Occipital lobe (tissue), 2 donors: ENCODE results near the gene INPP4B. TPM values are rescaled to one million over a fixed set of nuclear protein-coding genes. Genes with fewer than 3 reads are reported as not detected.
"Not testable (repeated sequence)": the region's sequence is repeated elsewhere in the genome, so short reads cannot be mapped to it uniquely, and the experiment has no call there.

Source experiments
- DNase-seq: peaks from one replicate; lab custom pipeline; 2025; lab: John Stamatoyannopoulos, UW
- total RNA-seq: library from RNA; depleted of rRNA; stranded (reverse); fragments of >200 nt; gene quantifications from one replicate; pipeline ENCODE4 v1.2.3, GENCODE V29; 2014

Gene INPP4B
- total RNA-seq, 1 donor from 2014 or later = 6.7 TPM

GRCh38 chr4:142826503-142827241, 19.4 kb downstream of the INPP4B start:
- no peak for DNase-seq

DNA sequence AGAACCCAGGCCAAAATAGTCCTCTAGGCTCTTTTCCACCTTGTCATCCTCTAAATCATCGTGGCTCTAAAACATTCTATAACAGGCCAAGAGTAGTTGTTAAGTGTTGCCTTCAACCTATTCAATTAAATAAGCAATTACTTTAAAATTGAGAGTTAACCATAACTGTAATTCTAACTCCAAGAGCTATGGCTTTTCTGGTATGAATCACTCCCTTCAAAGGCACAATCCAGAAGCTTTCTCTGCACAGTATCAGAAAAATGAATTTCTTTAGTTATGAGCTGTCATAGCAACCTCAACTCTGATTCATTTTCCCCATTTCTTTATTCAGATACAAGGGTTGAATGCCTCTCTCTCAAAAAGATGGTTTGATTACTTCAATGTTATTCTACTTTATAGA, 21.7 kb downstream of the INPP4B start:
- DNase-seq = no peak

- no peak for DNase-seq
Measured at GRCh38 chr4:142823796-142824195, 22.3 kb downstream of the INPP4B start.

DNA sequence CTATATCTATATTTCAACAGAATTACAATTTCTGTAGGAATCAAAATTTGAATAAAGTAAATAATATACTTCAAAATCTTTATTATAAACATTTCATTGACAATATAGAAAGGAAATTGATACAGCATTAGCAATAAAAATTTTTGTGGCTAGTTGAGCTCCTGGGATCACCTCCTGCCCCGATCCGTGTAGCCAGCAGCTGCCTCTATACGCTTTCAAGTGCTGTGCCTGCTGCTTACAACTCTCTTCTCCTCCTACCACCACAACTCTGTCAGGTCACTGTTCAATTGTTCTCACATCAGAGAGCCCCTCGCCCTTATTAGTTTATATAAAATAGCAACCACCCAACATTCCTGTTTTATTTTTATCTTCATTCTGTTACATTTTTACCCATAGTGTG, 27.6 kb downstream of the INPP4B start:
- no peak for DNase-seq

GRCh38 chr4:142818031-142818430, 28.1 kb downstream of the INPP4B start:
- no peak for DNase-seq

DNA sequence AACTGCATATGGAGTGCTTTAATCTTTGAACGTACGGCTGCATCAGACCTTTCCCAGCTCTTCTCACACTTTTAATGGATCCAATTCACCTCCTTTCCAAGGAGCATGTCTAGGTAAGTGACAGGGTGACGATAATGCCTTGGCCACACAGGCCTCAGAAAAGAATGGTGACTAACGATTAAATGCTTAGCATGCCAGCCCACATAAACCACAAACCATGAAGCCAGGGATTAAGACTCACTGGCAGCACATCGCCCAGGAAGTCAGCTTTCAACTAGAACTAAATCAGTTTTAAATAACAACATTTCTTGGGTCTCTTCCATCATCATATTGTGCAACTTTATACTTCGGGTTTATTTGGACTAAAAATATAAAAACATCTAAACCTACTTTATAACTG, 28.7 kb downstream of the INPP4B start:
- no peak for DNase-seq

DNA sequence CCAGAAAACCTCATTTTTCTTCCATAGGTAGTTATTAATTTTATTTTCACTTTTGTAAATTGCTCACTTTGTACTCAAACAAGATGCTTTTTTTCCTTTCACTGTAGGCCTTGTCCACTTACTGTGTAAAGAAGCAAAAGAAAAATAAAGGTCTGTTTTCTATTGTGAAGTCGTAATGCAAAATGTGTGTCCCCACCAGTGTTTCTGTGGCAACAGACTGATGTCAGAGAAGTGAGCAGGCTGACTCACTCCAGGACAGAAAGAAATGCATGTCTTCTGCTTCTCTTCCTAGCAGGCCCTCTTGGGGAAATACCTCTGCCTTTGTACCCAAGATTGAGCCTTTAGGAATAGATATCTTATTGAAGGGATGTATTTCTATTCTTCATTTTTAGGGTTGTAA, 30.3 kb downstream of the INPP4B start:
- DNase-seq = no peak

GRCh38 chr4:142813388-142813787, 32.7 kb downstream of the INPP4B start:
- DNase-seq = no peak

DNA sequence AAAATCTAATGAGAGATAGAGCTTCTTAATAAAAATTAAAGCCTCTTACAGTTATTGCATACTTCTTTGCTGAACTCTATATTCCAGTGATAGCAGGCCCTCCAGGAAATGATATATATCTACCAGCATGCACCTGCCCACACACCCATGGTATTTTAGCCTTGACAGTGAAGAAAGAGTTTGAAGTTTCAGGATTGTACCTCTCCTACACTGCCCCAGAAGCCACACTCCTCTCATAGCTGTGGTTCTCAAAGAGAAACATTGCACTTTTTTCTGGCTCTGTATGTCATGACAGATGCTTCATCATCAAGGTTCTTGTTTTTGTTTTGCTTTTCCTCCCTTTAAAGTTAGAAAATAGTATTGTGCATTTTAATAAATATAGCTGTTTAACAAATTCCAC, 34.0 kb downstream of the INPP4B start:
- no peak for DNase-seq

- no peak for DNase-seq
Measured at GRCh38 chr4:142811034-142811433, 35.1 kb downstream of the INPP4B start.

DNA sequence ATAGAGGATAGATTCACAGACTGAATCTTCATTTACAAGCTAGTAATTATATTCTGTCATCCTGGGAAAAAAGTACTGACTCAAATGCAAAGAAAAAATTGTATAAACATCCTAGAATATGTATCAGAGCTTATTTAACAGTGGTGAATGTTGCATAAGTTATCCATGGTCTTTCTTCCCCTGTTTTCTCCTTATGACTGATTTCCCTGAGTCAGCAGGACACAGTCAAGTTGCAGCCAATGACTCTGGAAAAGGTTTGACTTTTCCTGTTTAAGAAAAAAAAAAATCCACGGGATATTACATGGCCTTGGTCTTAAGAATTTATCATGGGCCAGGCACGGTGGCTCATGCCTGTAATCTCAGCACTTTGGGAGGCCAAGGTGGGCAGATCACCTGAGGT, 36.5 kb downstream of the INPP4B start:
- no peak for DNase-seq

GRCh38 chr4:142803879-142804278, 42.2 kb downstream of the INPP4B start:
- not testable (repeated sequence) for DNase-seq

DNA sequence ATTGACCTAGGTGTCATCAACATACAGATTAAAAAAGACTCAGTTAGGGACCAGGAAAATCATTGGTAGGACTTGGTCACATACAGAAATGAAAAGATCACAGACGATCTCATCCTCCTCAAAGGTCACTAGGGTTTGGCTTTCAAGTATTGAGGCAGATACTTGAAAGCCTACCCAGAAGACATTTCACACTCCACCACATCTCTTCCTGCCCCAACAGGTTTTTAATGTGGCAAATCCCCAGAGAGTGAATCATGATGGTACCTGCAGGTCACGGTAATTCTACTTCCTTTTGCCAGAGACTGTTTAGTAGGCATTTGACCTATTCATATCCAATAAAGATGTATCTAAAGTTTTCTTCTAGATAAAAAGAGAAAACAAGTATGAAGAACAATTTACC, 44.1 kb downstream of the INPP4B start:
- no peak for DNase-seq

GRCh38 chr4:142781114-142781513, 65.0 kb downstream of the INPP4B start:
- DNase-seq = no peak

DNA sequence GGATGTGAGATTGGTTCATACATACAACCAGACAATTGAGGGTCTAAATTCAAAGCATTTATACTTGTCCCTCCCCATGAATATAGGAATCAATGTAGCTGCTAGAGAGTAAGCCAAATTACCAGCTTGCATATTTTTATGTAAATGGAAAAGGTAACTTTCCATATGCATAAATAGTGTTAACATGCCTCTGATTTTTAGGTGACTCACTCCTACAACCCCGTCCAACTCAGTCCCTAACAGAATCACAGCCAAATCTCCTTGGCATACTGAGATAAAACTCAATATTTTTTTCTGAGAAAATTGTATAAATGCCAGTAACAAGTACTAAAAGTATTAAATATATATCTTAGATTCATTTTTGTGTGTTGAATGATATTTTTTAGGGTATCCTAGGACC, 67.2 kb downstream of the INPP4B start:
- no peak for DNase-seq

DNA sequence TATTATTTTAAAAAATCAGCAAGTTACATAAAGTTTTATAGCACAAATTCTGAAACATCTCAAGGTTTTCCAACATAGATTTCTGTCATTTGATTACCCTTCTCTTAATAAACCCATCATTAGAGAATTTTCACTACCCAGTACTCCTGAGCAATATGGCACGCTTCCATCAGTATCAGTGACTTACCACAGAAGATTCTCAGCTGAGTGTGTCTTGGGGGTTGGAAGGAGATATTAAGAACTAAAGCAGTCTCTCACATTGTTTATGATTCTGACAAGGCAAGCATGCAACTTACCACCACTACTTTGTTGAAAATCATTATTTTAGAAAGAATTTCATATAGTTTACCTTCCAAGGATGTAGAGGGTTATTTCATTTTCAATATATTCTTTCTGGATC, 67.7 kb downstream of the INPP4B start:
- no peak for DNase-seq

- no peak for DNase-seq
Measured at GRCh38 chr4:142777045-142777743, 68.9 kb downstream of the INPP4B start.

DNA sequence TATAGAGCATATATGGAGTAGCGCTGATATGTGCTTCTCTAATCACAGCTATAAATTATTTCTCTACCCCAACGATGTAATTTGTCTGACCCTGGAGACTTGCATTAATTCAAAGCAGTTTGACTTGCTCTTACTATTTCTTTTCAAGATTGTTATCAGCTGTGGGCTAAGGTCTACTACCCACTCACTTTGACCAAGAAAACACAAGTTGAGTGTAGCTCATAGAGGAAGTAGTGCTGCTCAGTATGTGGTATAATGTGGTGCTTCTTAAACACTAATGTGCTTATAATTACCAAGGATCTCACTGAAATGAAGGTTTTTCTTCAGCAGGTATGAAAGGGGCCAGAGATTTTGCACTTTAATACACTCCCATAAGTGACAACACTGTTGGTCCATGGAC, 70.1 kb downstream of the INPP4B start:
- no peak for DNase-seq

- DNase-seq = no peak
Measured at GRCh38 chr4:142773505-142773904, 72.6 kb downstream of the INPP4B start.

DNA sequence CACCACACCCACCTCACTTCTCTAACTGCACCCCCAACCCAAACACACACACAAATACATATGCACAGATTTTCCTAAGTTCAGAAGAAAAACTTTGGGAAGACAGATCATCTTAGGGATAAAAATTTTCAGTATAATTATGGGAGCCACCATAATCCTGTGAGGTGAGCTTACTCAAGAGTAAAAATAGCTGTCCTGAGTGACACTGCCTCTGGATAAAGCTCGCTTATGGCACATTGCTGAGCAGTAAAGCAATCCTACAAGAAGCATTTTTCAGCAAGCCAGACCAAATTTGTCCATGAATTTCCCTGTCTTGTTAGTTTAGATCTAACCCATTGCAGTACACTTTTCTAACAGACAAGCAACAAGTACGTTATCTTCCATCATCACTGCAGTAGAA, 83.8 kb downstream of the INPP4B start:
- no peak for DNase-seq

DNA sequence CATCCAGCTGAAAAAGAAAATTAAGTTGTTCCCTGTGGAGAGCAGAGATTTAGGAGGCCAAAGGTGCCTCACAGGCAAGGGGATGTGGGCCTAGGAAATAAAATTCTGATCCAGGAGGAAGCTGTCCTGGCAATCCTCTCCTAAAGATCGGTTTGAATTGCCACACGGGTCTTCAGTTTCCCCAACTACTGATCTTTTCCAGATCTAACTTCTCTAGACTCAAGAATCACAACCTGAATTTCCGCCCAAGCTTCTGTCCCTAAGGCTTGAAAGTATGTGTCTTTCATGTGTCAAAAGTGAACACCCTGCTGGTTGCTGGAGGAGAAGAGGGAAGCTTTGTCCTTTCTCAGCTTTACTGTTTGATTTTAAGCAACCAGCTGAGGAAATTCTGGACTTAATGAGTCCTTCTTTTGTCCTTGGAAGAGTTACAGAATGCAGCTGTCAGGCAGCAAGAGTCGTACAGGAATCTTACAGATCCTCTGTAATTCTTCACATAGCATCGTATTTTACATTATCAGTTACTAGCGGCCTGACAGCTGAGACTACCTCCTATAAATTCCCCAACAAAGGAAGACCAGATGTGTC, 93.8 kb downstream of the INPP4B start:
- no peak for DNase-seq

DNA sequence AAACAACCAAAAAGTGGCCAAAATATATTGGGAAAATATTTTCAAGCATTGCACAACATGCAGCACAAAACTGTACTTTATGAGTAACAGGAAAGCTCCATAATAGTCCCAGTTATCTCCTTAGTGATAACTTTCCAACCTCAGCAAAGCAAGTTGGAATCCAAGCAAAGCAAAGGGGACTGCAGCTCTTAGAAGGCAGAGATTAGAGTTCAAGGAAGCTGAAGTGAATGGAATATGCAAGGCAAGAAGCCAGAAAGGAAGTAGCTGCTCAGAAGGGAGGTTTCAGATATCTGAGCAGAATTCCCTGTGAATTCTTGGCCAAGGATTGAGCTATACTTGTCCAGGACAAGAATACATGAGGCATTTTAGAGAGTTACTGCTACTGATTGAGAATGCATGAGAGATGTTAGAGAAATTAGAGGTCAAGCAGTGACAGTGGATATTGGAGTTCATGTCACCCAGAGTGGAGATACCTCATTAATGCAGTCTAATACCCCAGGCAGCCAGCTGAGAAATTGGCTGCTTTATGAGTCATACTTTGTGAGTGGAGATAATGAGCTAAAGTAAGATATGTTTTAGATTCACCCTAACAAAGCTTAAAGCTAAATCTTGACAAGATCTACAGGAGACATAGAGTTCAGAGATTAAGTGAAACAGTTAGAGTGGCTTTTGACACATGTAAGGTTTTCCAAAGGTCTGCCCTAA, 102.8 kb downstream of the INPP4B start:
- no peak for DNase-seq
